HEK293T (cell line): Measurements from ENCODE around the gene KANK2.

ENCODE experiments used
- CTCF ChIA-PET: fragments of 350-600 bp; formaldehyde crosslinking; extraction: SDS; loops from one replicate; lab custom pipeline; 2021; ENCODE audit warnings: antibody characterized with exemption, inconsistent platforms; lab: Yijun Ruan, JAX
- POLR2A ChIA-PET: fragments of 350-600 bp; formaldehyde crosslinking; extraction: SDS; loops from one replicate; lab custom pipeline; 2020; ENCODE audit warnings: antibody characterized with exemption, inconsistent platforms; lab: Yijun Ruan, JAX
- DNase-seq: peaks from one replicate; pipeline ENCODE4 v3.0.0; 2012; ENCODE audit warnings: mixed read lengths; ENCODE audit errors: extremely low spot score
- ARNT ChIP-seq: fragments of 450-650 bp; IDR thresholded peaks from 2 replicates; pipeline ENCODE4 v1.6.1; 2017; ENCODE audit warnings: mild to moderate bottlenecking
- BHLHE40 ChIP-seq: fragments of 450-650 bp; IDR thresholded peaks from 2 replicates; pipeline ENCODE4 v1.6.1; 2016; ENCODE audit warnings: mild to moderate bottlenecking, moderate library complexity, borderline replicate concordance
- CTBP1 ChIP-seq: fragments of 450-650 bp; IDR thresholded peaks from 2 replicates; pipeline ENCODE4 v1.6.1; 2016; ENCODE audit warnings: borderline replicate concordance
- ELF4 ChIP-seq: fragments of 450-650 bp; IDR thresholded peaks from 2 replicates; pipeline ENCODE4 v1.6.1; 2017; ENCODE audit warnings: antibody characterized with exemption
- FOXA1 ChIP-seq: fragments of 450-650 bp; IDR thresholded peaks from 2 replicates; pipeline ENCODE4 v1.6.1; 2016; ENCODE audit warnings: mild to moderate bottlenecking
- FOXK2 ChIP-seq: fragments of 450-650 bp; IDR thresholded peaks from 2 replicates; pipeline ENCODE4 v1.6.1; 2016; ENCODE audit warnings: mild to moderate bottlenecking
- FOXM1 ChIP-seq: fragments of 450-650 bp; IDR thresholded peaks from 2 replicates; pipeline ENCODE4 v1.6.1; 2017; ENCODE audit warnings: mild to moderate bottlenecking, borderline replicate concordance
- HDGF ChIP-seq: fragments of 450-650 bp; IDR thresholded peaks from 2 replicates; pipeline ENCODE4 v1.6.1; 2017; ENCODE audit warnings: antibody characterized with exemption, borderline replicate concordance
- L3MBTL2 ChIP-seq: fragments of 450-650 bp; conservative IDR thresholded peaks from 2 replicates; pipeline ENCODE4 v1.6.1; 2016; ENCODE audit warnings: mild to moderate bottlenecking
- LEF1 ChIP-seq: fragments of 450-650 bp; IDR thresholded peaks from 2 replicates; pipeline ENCODE4 v1.6.1; 2017; ENCODE audit warnings: mild to moderate bottlenecking, borderline replicate concordance
- NFRKB ChIP-seq: fragments of 450-650 bp; IDR thresholded peaks from 2 replicates; pipeline ENCODE4 v1.6.1; 2016; ENCODE audit warnings: mild to moderate bottlenecking, moderate library complexity
- SP1 ChIP-seq: fragments of 450-650 bp; IDR thresholded peaks from 2 replicates; pipeline ENCODE4 v1.6.1; 2017
- SUZ12 ChIP-seq: fragments of 450-650 bp; IDR thresholded peaks from 2 replicates; pipeline ENCODE4 v1.6.1; 2016; ENCODE audit warnings: mild to moderate bottlenecking
- TARDBP ChIP-seq: fragments of 450-650 bp; IDR thresholded peaks from 2 replicates; pipeline ENCODE4 v1.6.1; 2016
- ZNF384 ChIP-seq: fragments of 450-650 bp; IDR thresholded peaks from 2 replicates; pipeline ENCODE4 v1.6.1; 2016
- TF ChIP-seq, protein P1 (sequence below): fragments of 450-650 bp; IDR thresholded peaks from 2 replicates; pipeline ENCODE4 v1.6.1; 2016

The KANK2 gene

DNA sequence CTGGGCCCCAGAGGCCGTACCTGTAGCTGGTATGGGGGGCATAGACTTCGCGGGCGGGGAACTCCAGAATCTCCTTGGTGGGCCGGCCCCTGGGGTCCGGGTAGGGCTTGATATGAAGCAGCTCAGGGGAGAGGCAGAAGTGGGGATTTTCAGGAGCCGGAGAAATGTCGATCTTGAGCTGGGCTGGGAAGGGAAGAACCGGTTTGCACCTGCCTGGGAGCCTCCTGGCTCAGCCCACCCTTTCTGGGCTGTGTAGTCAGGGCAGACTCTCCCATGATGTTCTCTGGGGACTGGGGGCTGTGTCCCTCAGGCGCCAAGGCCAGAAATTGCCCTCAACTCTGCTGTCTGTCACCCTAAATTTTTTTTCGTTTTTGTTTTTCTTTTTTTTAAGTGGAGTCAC is 44.7 kb upstream of the KANK2 start:
- ChIA-PET CTCF (no interaction called here), POLR2A (no interaction called here)
- no peak for DNase-seq
- TF ChIP-seq HDGF (no peak), ZNF384 (no peak), BHLHE40 (no peak), ARNT (no peak), ELF4 (no peak), LEF1 (no peak)

DNA sequence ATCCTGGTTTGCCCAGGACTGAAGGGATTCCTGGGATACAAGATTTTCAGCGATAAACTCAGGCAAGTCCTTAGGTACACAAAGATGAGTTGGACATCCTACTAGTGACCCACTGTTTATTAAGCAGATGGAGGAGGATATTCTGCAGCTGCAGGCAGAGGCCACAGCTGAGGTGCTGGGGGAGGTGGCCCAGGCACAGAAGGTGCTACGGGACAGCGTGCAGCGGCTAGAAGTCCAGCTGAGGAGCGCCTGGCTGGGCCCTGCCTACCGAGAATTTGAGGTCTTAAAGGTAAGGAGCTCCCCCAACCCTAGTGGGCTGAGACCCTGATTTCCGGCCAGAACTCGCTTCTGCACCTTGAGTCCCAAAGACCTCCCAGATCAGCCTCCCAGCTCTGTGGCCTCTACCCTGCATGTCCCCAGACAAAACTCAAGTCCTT is 42.7 kb upstream of the KANK2 start:
- CTCF ChIA-PET = no interaction called here
- no peak for TF ChIP-seq FOXM1
- TF ChIP-seq TARDBP = no peak
- TF ChIP-seq FOXK2 = no peak
- TF ChIP-seq SP1 = no peak
- no peak for TF ChIP-seq ZNF384
- TF ChIP-seq BHLHE40 = no peak
- TF ChIP-seq CTBP1 = no peak
- TF ChIP-seq L3MBTL2 = no peak
- TF ChIP-seq, protein P1, sequence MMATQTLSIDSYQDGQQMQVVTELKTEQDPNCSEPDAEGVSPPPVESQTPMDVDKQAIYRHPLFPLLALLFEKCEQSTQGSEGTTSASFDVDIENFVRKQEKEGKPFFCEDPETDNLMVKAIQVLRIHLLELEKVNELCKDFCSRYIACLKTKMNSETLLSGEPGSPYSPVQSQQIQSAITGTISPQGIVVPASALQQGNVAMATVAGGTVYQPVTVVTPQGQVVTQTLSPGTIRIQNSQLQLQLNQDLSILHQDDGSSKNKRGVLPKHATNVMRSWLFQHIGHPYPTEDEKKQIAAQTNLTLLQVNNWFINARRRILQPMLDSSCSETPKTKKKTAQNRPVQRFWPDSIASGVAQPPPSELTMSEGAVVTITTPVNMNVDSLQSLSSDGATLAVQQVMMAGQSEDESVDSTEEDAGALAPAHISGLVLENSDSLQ = no peak
- TF ChIP-seq NFRKB = no peak
- no peak for TF ChIP-seq HDGF
- TF ChIP-seq ARNT = no peak
- no peak for TF ChIP-seq FOXA1
- TF ChIP-seq SUZ12 = no peak
- no peak for TF ChIP-seq ELF4
- no peak for TF ChIP-seq LEF1
- DNase-seq = no peak
- POLR2A ChIA-PET = no interaction called here

DNA sequence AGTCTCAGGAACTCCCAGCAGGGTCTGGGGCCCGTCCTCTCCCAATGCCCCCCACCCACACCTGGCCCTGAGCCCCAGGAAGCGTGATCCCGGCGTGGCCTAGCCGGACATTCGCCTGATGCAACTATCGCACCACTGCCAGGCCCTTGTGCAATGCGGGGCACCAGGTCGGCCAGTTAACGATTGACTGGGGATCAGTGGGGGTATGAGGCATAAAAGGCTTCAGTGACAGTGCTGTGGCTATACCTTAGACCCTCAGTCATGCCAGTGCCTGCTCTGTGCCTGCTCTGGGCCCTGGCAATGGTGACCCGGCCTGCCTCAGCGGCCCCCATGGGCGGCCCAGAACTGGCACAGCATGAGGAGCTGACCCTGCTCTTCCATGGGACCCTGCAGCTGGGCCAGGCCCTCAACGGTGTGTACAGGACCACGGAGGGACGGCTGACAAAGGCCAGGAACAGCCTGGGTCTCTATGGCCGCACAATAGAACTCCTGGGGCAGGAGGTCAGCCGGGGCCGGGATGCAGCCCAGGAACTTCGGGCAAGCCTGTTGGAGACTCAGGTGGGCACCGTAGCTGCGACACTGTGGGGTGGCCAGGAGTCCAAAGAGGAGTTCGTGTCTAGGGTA is 42.1 kb upstream of the KANK2 start, which contains the start of gene ANGPTL8:
ANGPTL8 (plus strand) TSS at position 243 of the 624 bp plus-strand sequence; CDS start at position 262, 19 bp downstream.
- POLR2A ChIA-PET = no interaction called here

DNA sequence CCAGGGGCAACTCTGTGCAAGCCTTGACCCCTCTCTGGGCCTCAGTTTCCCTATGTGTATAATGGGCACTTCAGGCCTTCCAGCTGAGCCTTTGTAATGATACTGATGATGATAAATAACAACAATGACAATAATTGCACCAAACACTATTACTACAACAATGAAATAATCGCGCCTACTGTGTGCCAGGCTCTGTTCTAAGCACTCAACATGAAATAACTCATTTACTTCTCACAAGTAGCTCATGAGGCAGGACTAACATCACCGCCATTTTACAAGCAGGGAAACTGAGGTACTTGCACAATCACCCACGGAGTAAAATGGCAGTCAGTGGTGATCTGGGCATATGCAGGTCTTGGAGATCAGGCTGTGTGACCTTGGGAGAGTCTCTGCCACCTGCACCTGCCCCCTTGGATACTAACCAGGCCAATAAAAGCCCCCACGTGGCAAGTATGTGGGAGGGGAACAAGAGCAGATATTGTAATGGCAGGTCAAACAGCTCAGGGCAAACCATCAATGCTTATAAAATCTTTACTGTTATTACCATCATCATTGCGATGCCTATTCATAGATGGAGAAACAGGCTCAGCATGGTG is 41.5 kb upstream of the KANK2 start:
- CTCF ChIA-PET = no interaction called here
- POLR2A ChIA-PET = no interaction called here
- TF ChIP-seq FOXA1 = no peak
- no peak for TF ChIP-seq NFRKB
- DNase-seq = no peak

More for the DNA sequence above, 42.1 kb upstream of the KANK2 start, which contains the start of gene ANGPTL8:
- no peak for TF ChIP-seq FOXA1
- TF ChIP-seq FOXM1 = no peak
- TF ChIP-seq LEF1 = no peak
- TF ChIP-seq TARDBP = no peak
- no peak for TF ChIP-seq SP1
- no peak for TF ChIP-seq HDGF
- no peak for TF ChIP-seq FOXK2
- TF ChIP-seq CTBP1 = no peak
- no peak for TF ChIP-seq ZNF384
- TF ChIP-seq BHLHE40 = no peak
- CTCF ChIA-PET = no interaction called here
- DNase-seq = no peak

DNA sequence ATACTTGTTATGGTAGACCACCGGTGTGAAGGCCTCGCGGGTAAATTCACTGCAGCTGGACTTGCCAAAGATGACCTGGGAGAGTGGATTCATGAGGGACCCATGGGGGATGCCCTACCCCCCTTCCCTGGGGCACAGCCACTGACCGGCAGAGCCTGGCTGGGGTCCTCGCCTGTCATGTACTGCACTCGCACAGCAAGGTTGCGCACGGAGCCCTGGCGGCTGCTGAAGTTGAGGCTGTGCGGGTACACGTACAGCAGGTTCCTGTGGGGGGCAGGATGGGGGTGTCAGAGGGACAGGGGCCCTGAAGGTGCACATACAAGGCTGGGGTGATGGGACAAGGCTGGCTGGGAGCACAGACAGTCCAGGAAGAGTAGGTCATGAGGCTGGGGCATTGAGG is 40.7 kb upstream of the KANK2 start:
- no peak for DNase-seq
- TF ChIP-seq TARDBP (no peak), HDGF (no peak), CTBP1 (no peak), L3MBTL2 (no peak), FOXM1 (no peak), ZNF384 (no peak), SUZ12 (no peak), SP1 (no peak), ARNT (no peak), FOXK2 (no peak), ELF4 (no peak), NFRKB (no peak), LEF1 (no peak), BHLHE40 (no peak), FOXA1 (no peak)
- TF ChIP-seq, protein P1 = no peak
- ChIA-PET POLR2A (no interaction called here), CTCF (no interaction called here)

DNA sequence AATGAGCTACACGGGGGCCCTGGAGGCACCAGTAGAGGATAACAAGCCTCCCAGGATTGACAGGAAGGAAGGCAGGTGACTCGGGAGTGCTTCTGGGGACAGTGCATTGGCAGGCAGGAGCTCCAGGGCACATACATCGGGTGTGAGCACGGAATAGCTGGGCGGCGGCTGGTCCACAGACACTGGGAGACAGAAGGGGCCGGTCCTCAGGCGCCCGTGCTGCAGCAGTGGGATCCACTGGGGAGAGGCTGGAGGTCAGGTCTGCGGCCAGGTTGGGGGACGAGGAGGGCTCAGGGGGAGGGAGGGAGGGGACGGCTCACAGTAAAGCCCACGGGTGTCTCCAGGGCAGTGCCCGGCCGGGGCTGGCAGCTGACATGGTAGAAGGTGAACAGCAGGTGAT is 40.0 kb upstream of the KANK2 start:
- POLR2A ChIA-PET = no interaction called here
- no peak for DNase-seq

More for the DNA sequence above, 40.0 kb upstream of the KANK2 start:
- TF ChIP-seq CTBP1 (no peak), L3MBTL2 (no peak), TARDBP (no peak), SUZ12 (no peak), NFRKB (no peak)
- CTCF ChIA-PET = no interaction called here
